Activated CD4-positive, alpha-beta T cell treated with anti-CD3 and anti-CD28 coated beads for 36 hours (primary cell): Measurements from ENCODE around the gene TLK2. TPM values are rescaled to one million over a fixed set of nuclear protein-coding genes. Genes with fewer than 3 reads are reported as not detected.
A peak's percentile ranks its signal among the peaks of the same experiment; 100 is the strongest.

Experiments used
- ATAC-seq: fragments of 200-7000 bp; cut with Tn5 transposase; one replicate; pipeline ENCODE4 v1.10.0; 2021; ENCODE audit warnings: mild to moderate bottlenecking, moderate library complexity
- CTCF ChIA-PET: fragments of 350-600 bp; sonication (Branson Sonifier 250); formaldehyde crosslinking; loops from one replicate; lab custom pipeline; 2021; ENCODE audit warnings: antibody characterized with exemption; lab: Charles Lee
- POLR2A ChIA-PET: fragments of 350-600 bp; sonication (Branson Sonifier 250); formaldehyde crosslinking; loops from one replicate; lab custom pipeline; 2021; ENCODE audit warnings: antibody characterized with exemption, inconsistent platforms; lab: Charles Lee
- DNase-seq: peaks from one replicate; pipeline ENCODE4 v3.0.0-alpha.2; 2020
- H3K27ac Mint-ChIP-seq: one replicate; pipeline ENCODE4 v1.8.0; 2021; ENCODE audit warnings: mixed read lengths
- H3K27me3 Mint-ChIP-seq: one replicate; pipeline ENCODE4 v1.8.0; 2021; ENCODE audit warnings: mixed read lengths
- H3K36me3 Mint-ChIP-seq: one replicate; pipeline ENCODE4 v1.8.0; 2021; ENCODE audit warnings: low read depth, mixed read lengths
- H3K4me1 Mint-ChIP-seq: one replicate; pipeline ENCODE4 v1.8.0; 2021; ENCODE audit warnings: mixed read lengths
- H3K4me3 Mint-ChIP-seq: one replicate; pipeline ENCODE4 v1.8.0; 2021; ENCODE audit warnings: mild to moderate bottlenecking, moderate library complexity, mixed read lengths
- H3K9me3 Mint-ChIP-seq: one replicate; pipeline ENCODE4 v1.8.0; 2021; ENCODE audit warnings: low read depth, mixed read lengths
- intact Hi-C, 2 experiments: fragments of 100-400 bp; cut with DNase I in 1 of 2; cut with micrococcal nuclease in 1 of 2; formaldehyde crosslinking; loops; one replicate each; pipeline versions ENCODE4 v1.14.2 to v1.15.1; 2022 to 2024; cut with DNase I, micrococcal nuclease
- total RNA-seq, 2 experiments: library from RNA; stranded (reverse); gene quantifications; one replicate each; pipeline ENCODE4 v1.2.3, GENCODE V29; 2021

Gene TLK2
- total RNA-seq, 2 experiments from 2014 or later = 37.4 to 60.2 TPM

DNA sequence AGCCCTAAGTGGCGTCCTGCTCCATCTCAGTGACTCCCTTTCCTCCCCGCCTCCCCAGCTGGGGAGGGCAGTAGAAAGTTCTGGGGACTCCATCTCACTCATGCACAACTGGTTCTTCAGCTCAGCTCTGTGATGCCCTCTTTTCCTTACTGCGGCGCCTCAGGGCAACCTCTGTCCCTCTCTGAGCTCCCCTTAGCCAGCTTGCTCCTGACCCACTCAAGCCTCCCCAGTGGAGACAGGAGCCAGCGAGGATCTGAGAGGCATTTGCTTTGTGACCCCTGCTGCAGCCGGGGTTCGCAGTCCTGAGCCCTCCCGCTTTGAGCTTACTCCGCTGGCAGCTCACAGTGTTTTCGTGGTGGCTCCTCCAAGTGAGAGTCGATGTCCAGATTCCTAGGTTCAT is 142.6 kb downstream of the TLK2 start:
- H3K36me3 Mint-ChIP-seq = peaks cover 2% of the 10 kb centered on the region
- ATAC-seq (no peak), DNase-seq (no peak)
- peaks cover 2% of the 10 kb centered on the region for H3K4me1 Mint-ChIP-seq
- no peaks in the 10 kb centered on the region for H3K27me3 Mint-ChIP-seq
- ChIA-PET CTCF (interaction anchor here (1.0 to 1.2 kb wide), 2 partner anchors 51 to 68 kb away, joined by 3 read pairs; no protein-coding TSS in a partner anchor), POLR2A (interaction anchor here (0.6 kb wide), 1 partner anchor 12 kb away, joined by 3 read pairs; no protein-coding TSS in a partner anchor)
- no peak overlapping the region for H3K27ac Mint-ChIP-seq
- H3K4me3 Mint-ChIP-seq = no peak overlapping the region
- H3K9me3 Mint-ChIP-seq = no peaks in the 10 kb centered on the region
- intact Hi-C loops = no loop called here

DNA sequence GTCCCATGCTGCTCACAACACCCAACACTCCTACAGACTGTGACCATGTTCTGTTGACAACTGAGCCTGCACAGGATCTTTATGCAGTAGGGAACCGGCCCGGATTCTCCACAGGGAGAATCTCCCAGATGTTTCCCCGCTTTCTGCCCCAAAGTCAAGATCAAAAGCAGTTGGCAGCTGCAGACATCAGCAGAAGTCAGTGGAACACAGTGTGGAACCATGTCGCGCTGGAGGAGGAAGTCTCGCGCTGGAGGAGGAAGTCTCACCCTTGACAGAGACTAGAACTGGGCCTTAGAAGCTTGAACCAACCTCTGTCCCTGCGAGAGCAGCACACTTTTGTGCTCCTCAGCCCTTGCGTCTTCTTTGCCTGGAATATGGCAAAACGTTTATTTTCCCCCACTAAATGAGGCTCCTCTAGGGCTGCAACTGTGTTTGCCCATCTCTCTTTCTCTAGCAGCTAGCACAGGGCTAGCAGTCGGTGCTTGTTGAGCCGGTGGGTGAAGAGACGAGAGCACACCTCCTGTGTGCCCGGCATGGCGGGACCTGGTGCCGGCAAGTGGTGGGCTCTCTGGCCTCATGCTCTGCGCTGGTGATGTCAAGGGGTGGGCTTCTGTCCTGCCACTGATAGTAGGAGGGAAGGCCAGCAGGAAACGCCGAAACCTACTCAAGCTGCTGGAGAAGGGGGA is 146.7 kb downstream of the TLK2 start:
- H3K27me3 Mint-ChIP-seq = peaks cover 13% of the 10 kb centered on the region
- H3K9me3 Mint-ChIP-seq = no peaks in the 10 kb centered on the region
- no peak for ATAC-seq
- intact Hi-C loops = no loop called here
- ChIA-PET CTCF (no interaction called here), POLR2A (no interaction called here)
- H3K4me3 Mint-ChIP-seq = no peak overlapping the region
- no peak overlapping the region for H3K27ac Mint-ChIP-seq
- no peaks in the 10 kb centered on the region for H3K36me3 Mint-ChIP-seq
- no peak for DNase-seq
- H3K4me1 Mint-ChIP-seq = peaks cover 25% of the 10 kb centered on the region

DNA sequence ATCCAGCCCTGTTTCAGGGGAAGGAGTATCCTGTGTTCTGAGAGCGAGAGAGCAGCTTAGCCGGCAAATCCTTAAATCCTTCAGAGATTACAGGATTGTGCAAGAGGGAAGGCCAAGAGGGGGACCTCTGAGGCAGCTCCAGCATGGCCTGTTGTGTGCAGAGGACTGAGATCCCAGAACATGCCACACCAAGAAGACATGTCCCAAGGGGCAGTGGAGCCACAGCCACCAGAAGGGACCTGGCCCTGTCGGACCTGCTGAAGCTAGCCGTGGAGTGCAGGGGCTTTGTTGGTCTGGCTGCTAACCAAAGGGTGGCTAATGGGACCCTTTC is 147.2 kb downstream of the TLK2 start:
- CTCF ChIA-PET = no interaction called here
- Mint-ChIP-seq H3K9me3 (no peaks in the 10 kb centered on the region), H3K27me3 (peaks cover 15% of the 10 kb centered on the region), H3K27ac (no peak overlapping the region), H3K4me3 (peak overlapping the region; percentile 39), H3K4me1 (peaks cover 26% of the 10 kb centered on the region), H3K36me3 (no peaks in the 10 kb centered on the region)
- intact Hi-C loops = no loop called here
- DNase-seq (no peak), ATAC-seq (no peak)
- POLR2A ChIA-PET = no interaction called here

DNA sequence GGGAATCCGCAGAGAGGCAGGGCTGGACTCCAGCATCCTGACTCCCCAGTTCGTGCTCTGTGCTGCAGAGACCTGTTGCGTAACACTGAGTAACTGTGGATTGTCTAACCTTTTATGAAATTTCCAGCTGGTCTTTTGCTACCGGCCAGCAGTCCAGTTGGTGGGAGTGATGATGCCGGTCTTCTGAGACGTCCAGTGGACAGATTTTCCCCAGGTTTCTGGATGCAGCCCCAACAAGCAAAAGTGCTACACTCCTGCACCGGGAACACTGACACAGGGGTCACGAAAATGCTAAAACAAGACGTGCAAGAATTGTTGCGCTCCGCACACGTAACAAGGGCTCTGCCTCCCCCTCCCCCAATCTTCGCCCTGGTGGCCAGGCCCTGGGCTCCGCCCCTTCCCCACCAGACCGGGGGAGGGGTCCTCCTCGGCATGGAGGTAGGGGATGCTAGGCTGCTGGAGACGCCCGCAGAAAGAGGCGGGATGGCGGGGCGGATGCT is 148.1 kb downstream of the TLK2 start:
- Mint-ChIP-seq H3K4me1 (peaks cover 26% of the 10 kb centered on the region), H3K27me3 (peaks cover 15% of the 10 kb centered on the region), H3K9me3 (no peaks in the 10 kb centered on the region), H3K36me3 (no peaks in the 10 kb centered on the region), H3K27ac (no peak overlapping the region), H3K4me3 (peak overlapping the region; percentile 80)
- ATAC-seq = peak; percentile 4
- CTCF ChIA-PET = no interaction called here
- POLR2A ChIA-PET = interaction anchor here (0.6 kb wide), 1 partner anchor 30 kb away, joined by 3 read pairs; no protein-coding TSS in a partner anchor
- peak; percentile 42 for DNase-seq
- intact Hi-C loops = no loop called here

DNA sequence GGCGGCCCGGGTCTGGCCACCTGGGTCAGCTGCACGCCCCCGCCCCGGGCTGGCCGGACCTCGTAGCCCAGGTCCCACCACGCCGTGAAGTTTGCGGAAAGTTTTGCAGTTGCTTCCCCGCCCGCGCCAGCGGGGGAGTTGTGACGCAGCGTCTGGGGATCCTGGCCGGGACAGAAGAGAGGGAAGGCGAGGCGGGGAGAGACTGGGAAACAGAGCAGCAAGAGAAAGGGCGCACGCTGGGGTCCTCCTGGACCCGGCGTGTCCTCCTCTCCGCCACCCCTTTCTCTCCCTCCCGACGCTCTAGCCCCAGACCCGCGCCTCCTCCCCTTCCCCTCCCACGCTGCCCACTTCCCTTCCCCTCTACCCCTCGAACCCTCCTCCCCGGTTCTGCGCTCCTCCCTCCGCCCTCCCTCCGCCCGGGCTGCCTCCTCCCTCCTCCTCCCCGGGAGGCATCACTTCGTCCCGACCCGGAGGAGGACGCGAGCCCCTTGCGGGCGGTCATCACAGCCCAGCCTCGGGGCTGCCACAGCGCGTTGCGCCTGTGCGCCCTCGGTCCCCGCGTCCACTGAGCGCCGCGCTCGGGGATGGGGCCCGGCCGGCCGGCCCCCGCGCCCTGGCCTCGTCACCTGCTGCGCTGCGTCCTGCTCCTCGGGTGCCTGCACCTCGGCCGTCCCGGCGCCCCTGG is 148.7 kb downstream of the TLK2 start, which contains the start of gene MRC2:
MRC2 (plus strand) TSS at position 452 of the 685 bp plus-strand sequence; CDS start at position 585, 133 bp downstream.
- H3K36me3 Mint-ChIP-seq = no peaks in the 10 kb centered on the region
- H3K4me1 Mint-ChIP-seq = peaks cover 26% of the 10 kb centered on the region
- POLR2A ChIA-PET = no interaction called here
- H3K27me3 Mint-ChIP-seq = peaks cover 17% of the 10 kb centered on the region
- ATAC-seq = peak; percentile 64
- peak within 1 kb of the TSS; percentile 80 for H3K4me3 Mint-ChIP-seq
- CTCF ChIA-PET = no interaction called here
- intact Hi-C loops = no loop called here
- no peaks in the 10 kb centered on the region for H3K9me3 Mint-ChIP-seq
- DNase-seq = peak; percentile 71
- H3K27ac Mint-ChIP-seq = peak within 1 kb of the TSS; percentile 87

DNA sequence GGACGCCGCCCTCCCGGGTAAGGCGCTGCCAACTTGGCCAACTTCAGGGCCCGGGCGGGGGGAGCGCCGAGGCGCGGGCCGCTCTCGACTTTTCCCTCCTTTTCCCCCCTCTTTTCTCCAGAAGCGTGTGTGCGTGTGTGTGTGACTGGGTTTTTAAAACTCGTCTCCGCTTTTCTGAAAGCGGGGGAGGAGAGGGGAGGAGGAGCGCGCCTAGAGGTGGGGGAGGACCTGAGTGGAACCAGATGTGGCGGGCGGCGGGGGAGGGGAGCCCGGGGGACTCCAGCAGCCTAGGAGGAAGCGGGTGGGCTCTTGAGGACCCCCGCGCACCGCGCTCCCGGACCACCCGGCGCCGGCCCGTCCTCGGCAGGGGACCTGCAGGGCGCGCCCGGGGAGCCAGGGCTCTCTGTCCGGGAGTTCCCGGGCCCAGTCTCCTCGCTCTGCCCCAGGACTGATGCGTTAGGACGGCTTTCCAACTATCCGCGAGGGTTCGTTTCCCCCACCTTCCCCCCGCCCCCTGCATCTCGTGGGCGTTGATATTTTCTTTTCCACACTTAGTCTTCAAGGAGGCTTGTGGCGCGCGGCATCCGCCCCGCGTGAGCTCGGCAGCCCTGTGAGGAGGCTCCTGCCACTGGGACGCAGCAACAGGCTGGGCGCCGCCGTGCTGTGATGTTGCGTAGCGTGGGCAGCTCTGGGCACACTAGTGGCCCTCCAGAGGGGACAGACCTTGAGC is 149.4 kb downstream of the TLK2 start:
- ChIA-PET CTCF (interaction anchor here (1.1 kb wide), 1 partner anchor 75 kb away, joined by 3 read pairs; no protein-coding TSS in a partner anchor), POLR2A (no interaction called here)
- intact Hi-C loops = loop anchor here (1.0 to 2.0 kb wide), 2 partner anchors 25 kb away; no protein-coding TSS in a partner anchor
- H3K27ac Mint-ChIP-seq = peak overlapping the region; percentile 87
- ATAC-seq (peak; percentile 53), DNase-seq (peak; percentile 68)
- peaks cover 26% of the 10 kb centered on the region for H3K4me1 Mint-ChIP-seq
- H3K27me3 Mint-ChIP-seq = peaks cover 18% of the 10 kb centered on the region
- H3K9me3 Mint-ChIP-seq = no peaks in the 10 kb centered on the region
- peak overlapping the region; percentile 80 for H3K4me3 Mint-ChIP-seq
- no peaks in the 10 kb centered on the region for H3K36me3 Mint-ChIP-seq

DNA sequence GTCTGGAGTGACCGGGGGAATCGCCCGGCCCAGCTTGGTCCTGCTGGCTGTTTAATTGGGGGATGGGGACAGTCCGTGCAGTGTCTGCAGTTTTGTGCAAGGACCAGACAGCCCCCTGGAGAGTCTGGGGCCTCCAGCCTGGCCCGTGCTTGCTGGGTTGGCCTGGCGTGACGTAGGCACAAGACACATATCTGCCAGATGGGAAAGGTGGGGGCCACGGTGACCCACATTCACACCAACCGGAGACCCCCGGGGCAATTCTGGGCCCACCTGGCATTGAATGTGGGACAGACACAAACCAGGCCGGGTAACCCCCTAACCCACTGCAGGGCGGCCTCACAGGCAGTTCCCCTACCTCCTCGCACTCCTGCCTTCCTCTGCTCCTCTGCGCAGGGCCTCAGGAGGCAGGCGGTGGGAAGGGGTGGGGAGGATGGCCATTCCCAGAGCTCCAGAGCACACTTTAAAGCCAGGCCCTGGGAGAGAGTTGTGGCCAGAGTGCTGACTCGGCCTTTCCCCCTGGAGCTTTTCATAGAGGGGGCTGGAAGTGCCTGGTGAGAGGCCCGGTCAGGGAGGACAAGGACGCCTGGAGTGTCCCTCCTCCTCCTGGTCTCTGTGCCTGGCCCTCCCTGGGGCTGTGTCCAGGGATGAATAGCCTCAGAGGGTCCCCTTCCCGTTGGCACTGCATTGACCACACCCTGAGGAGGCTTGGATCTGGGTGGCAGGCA is 150.4 kb downstream of the TLK2 start:
- Mint-ChIP-seq H3K9me3 (no peaks in the 10 kb centered on the region), H3K4me3 (peak overlapping the region; percentile 80), H3K36me3 (no peaks in the 10 kb centered on the region), H3K27ac (peak overlapping the region; percentile 87), H3K27me3 (peaks cover 18% of the 10 kb centered on the region), H3K4me1 (peaks cover 26% of the 10 kb centered on the region)
- POLR2A ChIA-PET = no interaction called here
- ATAC-seq (no peak), DNase-seq (no peak)
- intact Hi-C loops = loop anchor here (1.0 to 2.0 kb wide), 2 partner anchors 24 kb away; no protein-coding TSS in a partner anchor
- CTCF ChIA-PET = interaction anchor here (0.6 to 1.1 kb wide), 2 partner anchors 76 to 96 kb away, joined by 3 read pairs; no protein-coding TSS in a partner anchor

DNA sequence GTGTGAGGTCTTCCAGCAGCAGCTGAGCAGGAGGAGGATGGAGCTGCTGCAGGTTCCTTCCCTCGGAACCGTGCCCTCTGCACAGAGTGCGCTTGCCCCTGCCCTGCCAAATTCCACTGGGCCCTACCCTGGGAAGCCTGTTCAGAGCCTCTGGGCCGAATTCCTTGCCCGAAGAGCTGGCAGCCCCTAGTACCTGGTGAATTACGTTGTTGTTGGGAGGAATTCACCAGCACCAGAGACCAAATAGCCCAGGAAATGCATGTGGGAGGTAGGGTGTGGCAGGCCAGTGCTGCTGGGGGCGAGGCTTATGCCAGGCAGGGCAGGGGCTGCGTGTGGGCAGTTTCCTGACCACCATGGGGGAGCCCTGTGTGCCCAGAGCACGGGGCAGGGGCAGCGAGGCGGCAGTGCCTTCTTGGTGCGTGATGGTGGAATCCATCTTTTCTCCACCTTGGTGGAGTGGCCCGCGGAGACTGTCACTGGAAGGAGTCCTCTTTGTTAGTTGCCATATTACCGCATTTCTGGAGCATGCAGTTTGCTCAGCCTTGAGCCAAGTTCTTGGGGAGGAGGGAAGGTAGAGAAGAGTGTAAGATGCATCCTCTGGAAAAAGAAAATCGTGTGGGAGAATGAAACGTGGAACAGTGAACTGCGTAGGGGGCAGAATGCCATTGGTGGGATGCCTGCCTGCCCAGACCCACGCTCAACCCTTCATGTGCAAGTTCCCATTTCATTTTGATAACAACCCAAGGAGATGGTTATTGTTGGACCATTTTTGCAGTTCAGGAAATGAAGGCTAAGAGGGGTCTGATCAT is 151.1 kb downstream of the TLK2 start:
- Mint-ChIP-seq H3K27ac (no peak overlapping the region), H3K36me3 (no peaks in the 10 kb centered on the region), H3K27me3 (peaks cover 18% of the 10 kb centered on the region), H3K4me3 (peak overlapping the region; percentile 80), H3K4me1 (peaks cover 26% of the 10 kb centered on the region), H3K9me3 (no peaks in the 10 kb centered on the region)
- ChIA-PET POLR2A (no interaction called here), CTCF (no interaction called here)
- intact Hi-C loops = loop anchor here in 1 of 2 experiments (2.0 kb wide), 1 partner anchor 23 kb away; no protein-coding TSS in a partner anchor
- no peak for ATAC-seq
- no peak for DNase-seq

DNA sequence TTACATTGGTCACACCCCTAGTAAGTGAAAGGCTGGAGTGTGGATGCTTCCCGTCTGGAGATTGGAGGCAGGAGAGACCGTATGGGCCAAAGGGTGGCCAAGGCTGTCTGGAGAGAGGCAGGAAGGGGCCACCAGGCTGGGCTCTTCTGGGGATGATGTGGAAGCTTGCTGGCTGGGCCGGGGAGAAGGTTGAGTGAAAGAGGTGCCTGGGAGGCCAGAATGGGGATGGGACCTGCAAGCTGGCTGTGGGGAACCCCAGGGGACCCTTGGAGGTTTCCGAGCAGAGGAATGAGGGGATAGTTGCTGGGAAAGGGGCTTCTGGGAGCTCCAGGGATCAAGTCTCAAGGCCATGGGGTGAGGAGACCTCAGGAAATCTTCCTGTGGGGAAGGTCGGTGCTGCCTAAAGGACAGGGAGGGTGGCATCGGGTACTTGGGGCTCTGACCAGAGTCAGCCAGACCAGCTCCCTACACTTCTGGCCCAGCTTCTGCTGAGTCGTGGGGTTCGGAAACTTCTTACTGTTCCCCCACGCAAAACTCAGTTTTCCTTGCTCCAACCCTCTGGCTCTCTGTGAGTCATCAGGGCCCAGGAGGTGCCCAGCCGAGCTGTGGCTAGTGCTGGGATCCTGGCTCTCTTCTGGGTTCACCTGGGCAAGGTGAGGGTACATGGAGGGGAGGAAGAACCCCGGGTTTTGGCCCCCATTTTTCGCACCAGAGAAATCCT is 151.9 kb downstream of the TLK2 start:
- ATAC-seq (no peak), DNase-seq (no peak)
- H3K27ac Mint-ChIP-seq = no peak overlapping the region
- peaks cover 18% of the 10 kb centered on the region for H3K27me3 Mint-ChIP-seq
- intact Hi-C loops = no loop called here
- peaks cover 2% of the 10 kb centered on the region for H3K36me3 Mint-ChIP-seq
- no peaks in the 10 kb centered on the region for H3K9me3 Mint-ChIP-seq
- CTCF ChIA-PET = no interaction called here
- H3K4me1 Mint-ChIP-seq = peaks cover 26% of the 10 kb centered on the region
- no peak overlapping the region for H3K4me3 Mint-ChIP-seq
- POLR2A ChIA-PET = no interaction called here
